ENCODE measurements around the gene TGFBRAP1. TPM values are rescaled to one million over a fixed set of nuclear protein-coding genes. Genes with fewer than 3 reads are reported as not detected.

The TGFBRAP1 gene
- total RNA-seq, 1 donor from 2014 or later, result 13.8 TPM

DNA sequence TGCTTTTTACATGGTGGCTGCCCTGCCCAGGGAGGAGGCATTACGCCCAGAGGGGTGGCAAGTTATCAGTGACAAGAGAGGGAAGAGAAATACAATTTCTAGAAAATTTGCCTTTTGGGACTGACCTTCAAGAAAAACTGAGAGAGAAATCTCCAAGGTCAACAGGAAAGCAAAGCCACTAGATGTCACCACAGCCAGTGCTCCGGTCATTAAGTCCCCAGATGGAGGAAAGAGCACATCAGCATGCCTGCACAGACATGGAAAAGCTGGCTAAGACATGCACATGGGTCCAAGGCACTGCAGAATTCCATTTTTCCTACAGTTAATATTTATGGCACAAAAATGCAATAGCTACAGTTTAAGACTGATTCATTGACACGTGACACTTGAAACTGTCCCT lies 48.3 kb upstream of the TGFBRAP1 start:
- Histone ChIP-seq H3K9ac (no peak overlapping the region), H3K9me3 (ENCODE audit: low read depth) (no peaks in the 10 kb centered on the region), H3K27ac (no peak overlapping the region), H3K79me2 (ENCODE audit: low read depth) (no peaks in the 10 kb centered on the region), H3F3A (ENCODE audit: low read depth) (no peaks in the 10 kb centered on the region), H2AFZ (replicated peaks) (no peak overlapping the region), H3K27me3 (no peaks in the 10 kb centered on the region), H3K4me2 (no peak overlapping the region), H3K4me1 (no peaks in the 10 kb centered on the region), H4K20me1 (ENCODE audit: low read depth) (no peaks in the 10 kb centered on the region), H3K4me3 (no peak overlapping the region), H3K36me3 (no peaks in the 10 kb centered on the region)
- TF ChIP-seq EZH2phosphoT487 (IDR thresholded peaks at IDR 0.05), result no peak
- TF ChIP-seq, protein P1, sequence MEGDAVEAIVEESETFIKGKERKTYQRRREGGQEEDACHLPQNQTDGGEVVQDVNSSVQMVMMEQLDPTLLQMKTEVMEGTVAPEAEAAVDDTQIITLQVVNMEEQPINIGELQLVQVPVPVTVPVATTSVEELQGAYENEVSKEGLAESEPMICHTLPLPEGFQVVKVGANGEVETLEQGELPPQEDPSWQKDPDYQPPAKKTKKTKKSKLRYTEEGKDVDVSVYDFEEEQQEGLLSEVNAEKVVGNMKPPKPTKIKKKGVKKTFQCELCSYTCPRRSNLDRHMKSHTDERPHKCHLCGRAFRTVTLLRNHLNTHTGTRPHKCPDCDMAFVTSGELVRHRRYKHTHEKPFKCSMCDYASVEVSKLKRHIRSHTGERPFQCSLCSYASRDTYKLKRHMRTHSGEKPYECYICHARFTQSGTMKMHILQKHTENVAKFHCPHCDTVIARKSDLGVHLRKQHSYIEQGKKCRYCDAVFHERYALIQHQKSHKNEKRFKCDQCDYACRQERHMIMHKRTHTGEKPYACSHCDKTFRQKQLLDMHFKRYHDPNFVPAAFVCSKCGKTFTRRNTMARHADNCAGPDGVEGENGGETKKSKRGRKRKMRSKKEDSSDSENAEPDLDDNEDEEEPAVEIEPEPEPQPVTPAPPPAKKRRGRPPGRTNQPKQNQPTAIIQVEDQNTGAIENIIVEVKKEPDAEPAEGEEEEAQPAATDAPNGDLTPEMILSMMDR (IDR thresholded peaks at IDR 0.05), result peak; percentile 13
- H3K27me3 Mint-ChIP-seq (ENCODE audit: insufficient read depth, low read depth), result peaks cover 7% of the 10 kb centered on the region
- peaks cover 14% of the 10 kb centered on the region for H3K4me1 Mint-ChIP-seq
- H3K36me3 Mint-ChIP-seq, result peaks cover 42% of the 10 kb centered on the region
- no peak overlapping the region for H3K4me3 Mint-ChIP-seq
- H3K27ac Mint-ChIP-seq, result peak overlapping the region; percentile 10
- H3K9me3 Mint-ChIP-seq, result no peaks in the 10 kb centered on the region
- DNase-seq (ENCODE audit: low spot score), result no peak

DNA sequence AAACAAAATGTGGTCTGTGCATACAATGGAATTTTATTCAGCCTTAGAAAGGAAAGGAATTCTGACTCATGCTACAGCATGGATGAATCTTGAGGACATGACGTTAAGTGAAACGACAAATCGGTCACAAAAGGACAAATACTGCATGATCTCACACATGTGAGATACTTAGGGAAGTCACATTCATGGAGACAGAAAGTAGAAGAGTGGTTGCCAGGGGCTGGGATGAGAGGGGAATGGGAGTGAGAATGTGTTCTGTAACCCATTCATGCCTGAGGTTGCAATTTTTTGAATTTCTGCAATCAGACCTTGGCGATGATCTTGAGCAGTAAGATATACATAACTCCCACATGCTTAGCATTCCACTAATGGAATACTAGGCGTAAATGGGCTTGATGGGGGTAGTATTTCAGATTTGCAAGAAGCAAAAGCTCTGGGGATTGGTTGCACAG lies 47.3 kb upstream of the TGFBRAP1 start:
- Mint-ChIP-seq H3K4me1 (peaks cover 22% of the 10 kb centered on the region), H3K27ac (peak overlapping the region; percentile 28), H3K9me3 (no peaks in the 10 kb centered on the region), H3K36me3 (peaks cover 41% of the 10 kb centered on the region), H3K4me3 (no peak overlapping the region), H3K27me3 (ENCODE audit: insufficient read depth, low read depth) (peaks cover 8% of the 10 kb centered on the region)
- Histone ChIP-seq H3K4me3 (no peak overlapping the region), H3K4me1 (no peaks in the 10 kb centered on the region), H2AFZ (replicated peaks) (no peak overlapping the region), H3K27ac (no peak overlapping the region), H3K9ac (no peak overlapping the region), H3K36me3 (no peaks in the 10 kb centered on the region), H3K27me3 (no peaks in the 10 kb centered on the region), H4K20me1 (ENCODE audit: low read depth) (no peaks in the 10 kb centered on the region), H3F3A (ENCODE audit: low read depth) (no peaks in the 10 kb centered on the region), H3K9me3 (ENCODE audit: low read depth) (no peaks in the 10 kb centered on the region), H3K4me2 (no peak overlapping the region), H3K79me2 (ENCODE audit: low read depth) (no peaks in the 10 kb centered on the region)
- no peak for TF ChIP-seq EZH2 (IDR thresholded peaks at IDR 0.05)
- TF ChIP-seq, protein P1 (IDR thresholded peaks at IDR 0.05), result no peak
- no peak for TF ChIP-seq EZH2phosphoT487 (IDR thresholded peaks at IDR 0.05)
- no peak for DNase-seq (ENCODE audit: low spot score)

DNA sequence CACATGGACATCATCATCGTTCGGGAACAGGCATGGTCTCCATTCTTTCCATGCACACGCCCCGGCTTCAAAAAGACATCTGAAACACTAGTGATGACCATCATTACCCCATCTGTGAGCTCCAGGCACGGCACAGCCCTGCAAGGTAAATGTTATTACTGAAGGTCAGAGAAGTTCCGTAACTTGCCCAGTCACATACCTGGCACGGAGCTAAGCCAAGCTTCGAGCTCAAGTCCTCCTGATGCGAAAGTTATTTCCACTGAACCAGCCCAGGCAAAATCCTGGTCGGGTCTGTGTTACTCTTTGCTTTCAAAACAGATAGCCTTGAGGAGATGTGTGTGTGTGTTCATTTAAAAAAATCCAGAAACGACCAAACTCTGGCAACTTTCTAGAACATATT lies 46.5 kb upstream of the TGFBRAP1 start:
- H3K9ac ChIP-seq, result no peak overlapping the region
- no peaks in the 10 kb centered on the region for H3K4me1 ChIP-seq
- Mint-ChIP-seq H3K36me3 (peaks cover 39% of the 10 kb centered on the region), H3K4me3 (no peak overlapping the region), H3K27ac (no peak overlapping the region), H3K27me3 (ENCODE audit: insufficient read depth, low read depth) (peaks cover 8% of the 10 kb centered on the region), H3K9me3 (no peaks in the 10 kb centered on the region), H3K4me1 (peaks cover 28% of the 10 kb centered on the region)
- H2AFZ ChIP-seq (replicated peaks), result no peak overlapping the region
- H3F3A ChIP-seq (ENCODE audit: low read depth), result no peaks in the 10 kb centered on the region
- H3K4me2 ChIP-seq, result no peak overlapping the region
- no peaks in the 10 kb centered on the region for H3K36me3 ChIP-seq
- H3K27ac ChIP-seq, result no peak overlapping the region
- no peaks in the 10 kb centered on the region for H3K79me2 ChIP-seq (ENCODE audit: low read depth)
- TF ChIP-seq, protein P1 (IDR thresholded peaks at IDR 0.05), result no peak
- TF ChIP-seq EZH2phosphoT487 (IDR thresholded peaks at IDR 0.05) (no peak), EZH2 (IDR thresholded peaks at IDR 0.05) (no peak)
- DNase-seq (ENCODE audit: low spot score), result no peak
- H3K4me3 ChIP-seq, result no peak overlapping the region
- H4K20me1 ChIP-seq (ENCODE audit: low read depth), result no peaks in the 10 kb centered on the region
- H3K9me3 ChIP-seq (ENCODE audit: low read depth), result no peaks in the 10 kb centered on the region
- H3K27me3 ChIP-seq, result no peaks in the 10 kb centered on the region
